ENCODE data around the gene CEP295NL. TPM values are rescaled to one million over a fixed set of nuclear protein-coding genes. Genes with fewer than 3 reads are reported as not detected.

The CEP295NL gene
- total and polyA plus RNA-seq, 7 donors: 0.04 to 0.52 (median 0.39) TPM; not detected in 2

- intact Hi-C loops (cut with DNase I): no loop called here
- Histone ChIP-seq H3K27ac (no peak overlapping the region), H3K9me3 (no peaks in the 10 kb centered on the region), H3K36me3 (ENCODE audit: insufficient read depth in 1 of 2, low read depth in 1 of 2) (peaks cover 0 to 16% of the 10 kb centered on the region in 2 donors), H3K4me1 (no peaks in the 10 kb centered on the region), H3K4me3 (no peak overlapping the region), H3K27me3 (ENCODE audit: insufficient read depth in 3 of 3, low read length in 2 of 3) (no peaks in the 10 kb centered on the region)
- 85 to 89% (median 85%) methylated on average over 16 of the region's 16 CpGs for WGBS, 3 donors
- ATAC-seq: no peak
- no peak for TF ChIP-seq CTCF (IDR thresholded peaks at IDR 0.05)
- DNase-seq: peak in 1 of 2 donors; percentile 19
These were observed 50.3 kb downstream of the CEP295NL start for GRCh38 chr17:78852709-78853121.

- ATAC-seq (no peak), DNase-seq (peak in 1 of 2 donors; percentile 19)
- H3K4me3 ChIP-seq: no peak overlapping the region
- H3K27ac ChIP-seq: no peak overlapping the region
- WGBS, 3 donors: 87 to 88% (median 87%) methylated on average over 5 of the region's 5 CpGs
- H3K4me1 ChIP-seq: no peaks in the 10 kb centered on the region
- peaks cover 0 to 7% of the 10 kb centered on the region in 2 donors for H3K36me3 ChIP-seq (ENCODE audit: insufficient read depth in 1 of 2, low read depth in 1 of 2)
- H3K9me3 ChIP-seq: no peaks in the 10 kb centered on the region
- TF ChIP-seq CTCF (IDR thresholded peaks at IDR 0.05): no peak
- no peaks in the 10 kb centered on the region for H3K27me3 ChIP-seq (ENCODE audit: insufficient read depth in 3 of 3, low read length in 2 of 3)
- intact Hi-C loops (cut with DNase I): no loop called here
These were observed 54.0 kb downstream of the CEP295NL start for GRCh38 chr17:78849026-78849425.

GRCh38 chr17:78847052-78847451 is 55.9 kb downstream of the CEP295NL start:
- no peaks in the 10 kb centered on the region for H3K36me3 ChIP-seq (ENCODE audit: insufficient read depth in 1 of 2, low read depth in 1 of 2)
- H3K4me3 ChIP-seq: no peak overlapping the region
- no peak overlapping the region for H3K27ac ChIP-seq
- DNase-seq: no peak
- no peaks in the 10 kb centered on the region for H3K9me3 ChIP-seq
- no peak for TF ChIP-seq CTCF (IDR thresholded peaks at IDR 0.05)
- H3K27me3 ChIP-seq (ENCODE audit: insufficient read depth in 3 of 3, low read length in 2 of 3): no peaks in the 10 kb centered on the region
- intact Hi-C loops (cut with DNase I): no loop called here
- no peaks in the 10 kb centered on the region for H3K4me1 ChIP-seq
- ATAC-seq: no peak
- WGBS, 3 donors: 92 to 98% (median 95%) methylated on average over 3 of the region's 3 CpGs

- 72 to 84% (median 73%) methylated on average over 9 of the region's 9 CpGs for WGBS, 3 donors
- DNase-seq: peak in 1 of 2 donors; percentile 26
- Histone ChIP-seq H3K36me3 (ENCODE audit: insufficient read depth in 1 of 2, low read depth in 1 of 2) (no peaks in the 10 kb centered on the region), H3K9me3 (no peaks in the 10 kb centered on the region), H3K4me3 (no peak overlapping the region), H3K27me3 (ENCODE audit: insufficient read depth in 3 of 3, low read length in 2 of 3) (no peaks in the 10 kb centered on the region), H3K27ac (no peak overlapping the region), H3K4me1 (peaks cover 5% of the 10 kb centered on the region)
- no peak for TF ChIP-seq CTCF (IDR thresholded peaks at IDR 0.05)
- no peak for ATAC-seq
- intact Hi-C loops (cut with DNase I): no loop called here
These were observed 58.5 kb downstream of the CEP295NL start for GRCh38 chr17:78844301-78845005.

Measured in psoas muscle (tissue), 8 donors.